IMR-90 (cell line): ENCODE measurements around the gene SCCPDH. TPM values are rescaled to one million over a fixed set of nuclear protein-coding genes. Genes with fewer than 3 reads are reported as not detected.
A peak's percentile ranks its signal among the peaks of the same experiment; 100 is the strongest.

Source experiments
- ATAC-seq: fragments of 200-7000 bp; cut with Tn5 transposase; 2 replicates; pipeline ENCODE4 v1.9.1; 2020; ENCODE audit warnings: low read depth, mild to moderate bottlenecking, moderate library complexity
- BruUV-seq: library from RNA; stranded (reverse); fragments of 400-500 nt; replicated peaks from 2 replicates; lab custom pipeline; 2021; lab: Mats Ljungman, UMichigan
- CTCF ChIA-PET: fragments of 300-600 bp; formaldehyde crosslinking; extraction: SDS; loops from one replicate; lab custom pipeline; 2021; ENCODE audit warnings: antibody characterized with exemption; lab: Yijun Ruan, JAX
- POLR2A ChIA-PET: fragments of 300-600 bp; sonication (Branson Sonifier 250); formaldehyde crosslinking; loops from one replicate; lab custom pipeline; 2022; ENCODE audit warnings: antibody characterized with exemption; ENCODE audit not compliant: unreplicated experiment; lab: Charles Lee
- DNase-seq: peaks from one replicate; pipeline ENCODE4 v3.0.0; 2013
- H2AFZ ChIP-seq: replicated peaks from 2 replicates; pipeline ENCODE3; 2013; ENCODE audit warnings: low read length, mild to moderate bottlenecking; ENCODE audit not compliant: poor library complexity
- H2AK5ac ChIP-seq: 2 replicates; pipeline ENCODE4 v1.6.1; 2013; ENCODE audit warnings: low read depth, low read length, inconsistent platforms
- H2AK9ac ChIP-seq: replicated peaks from 2 replicates; pipeline ENCODE3; 2013; ENCODE audit warnings: mild to moderate bottlenecking, low read depth, low read length, moderate library complexity; ENCODE audit not compliant: poor library complexity
- H2BK120ac ChIP-seq: 2 replicates; pipeline ENCODE4 v1.6.1; 2013; ENCODE audit warnings: low read depth, low read length, inconsistent platforms
- H2BK15ac ChIP-seq: 3 replicates; pipeline ENCODE4 v1.6.1; 2013; ENCODE audit warnings: low read depth, low read length, inconsistent platforms
- H2BK20ac ChIP-seq: 2 replicates; pipeline ENCODE4 v1.6.1; 2013; ENCODE audit warnings: low read depth, mild to moderate bottlenecking, inconsistent platforms, low read length, moderate library complexity
- H2BK5ac ChIP-seq: 2 replicates; pipeline ENCODE4 v1.6.1; 2013; ENCODE audit warnings: mild to moderate bottlenecking, low read depth, low read length, inconsistent platforms; ENCODE audit not compliant: poor library complexity, severe bottlenecking
- H3K14ac ChIP-seq: replicated peaks from 2 replicates; pipeline ENCODE4 v1.6.1; 2013; ENCODE audit warnings: low read depth, low read length, inconsistent platforms
- H3K18ac ChIP-seq: 2 replicates; pipeline ENCODE4 v1.6.1; 2013; ENCODE audit warnings: low read depth, low read length, control low read depth
- H3K23ac ChIP-seq: 2 replicates; pipeline ENCODE4 v1.6.1; 2013; ENCODE audit warnings: low read depth, low read length, inconsistent platforms
- H3K27ac ChIP-seq: 2 replicates; pipeline ENCODE4 v1.5.1; 2013; ENCODE audit warnings: mild to moderate bottlenecking, control low read depth, low read length; ENCODE audit not compliant: insufficient read depth
- H3K27me3 ChIP-seq: 2 replicates; pipeline ENCODE4 v1.6.1; 2013; ENCODE audit warnings: low read length; ENCODE audit not compliant: control insufficient read depth, insufficient read depth
- H3K36me3 ChIP-seq: 2 replicates; pipeline ENCODE4 v1.6.1; 2013; ENCODE audit warnings: low read length, mixed read lengths; ENCODE audit not compliant: control insufficient read depth, insufficient read depth
- H3K4ac ChIP-seq: 2 replicates; pipeline ENCODE4 v1.6.1; 2013; ENCODE audit warnings: low read depth, low read length, inconsistent platforms
- H3K4me1 ChIP-seq: 2 replicates; pipeline ENCODE4 v1.6.1; 2013; ENCODE audit warnings: low read length, mixed read lengths; ENCODE audit not compliant: control insufficient read depth, insufficient read depth
- H3K4me2 ChIP-seq: 2 replicates; pipeline ENCODE4 v1.6.1; 2013; ENCODE audit warnings: low read depth, mild to moderate bottlenecking, control low read depth, low read length, moderate library complexity
- H3K4me3 ChIP-seq: 2 replicates; pipeline ENCODE4 v1.5.1; 2013; ENCODE audit warnings: low read depth, mild to moderate bottlenecking, control low read depth, low read length, moderate library complexity; ENCODE audit not compliant: insufficient read depth
- H3K56ac ChIP-seq: 2 replicates; pipeline ENCODE4 v1.6.1; 2013; ENCODE audit warnings: low read length, inconsistent platforms; ENCODE audit not compliant: insufficient read depth; ENCODE audit errors: extremely low read depth
- H3K79me1 ChIP-seq, 2 experiments: 2 replicates each; pipeline ENCODE4 v1.6.1; 2013; ENCODE audit warnings: low read length in 2 of 2, inconsistent platforms in 1 of 2, low read depth in 1 of 2
- H3K9ac ChIP-seq: 2 replicates; pipeline ENCODE4 v1.6.1; 2013; ENCODE audit warnings: low read depth, low read length, control low read depth
- H3K9me1 ChIP-seq: 2 replicates; pipeline ENCODE4 v1.6.1; 2013; ENCODE audit warnings: low read length, inconsistent platforms; ENCODE audit not compliant: insufficient read depth
- H3K9me3 ChIP-seq: 2 replicates; pipeline ENCODE4 v1.6.1; 2013; ENCODE audit warnings: low read length; ENCODE audit not compliant: control insufficient read depth, insufficient read depth
- H4K20me1 ChIP-seq: 2 replicates; pipeline ENCODE4 v1.6.1; 2013; ENCODE audit warnings: low read length, inconsistent platforms; ENCODE audit not compliant: insufficient read depth
- H4K5ac ChIP-seq: 2 replicates; pipeline ENCODE4 v1.6.1; 2013; ENCODE audit warnings: mild to moderate bottlenecking, low read depth, low read length, control low read depth
- H4K8ac ChIP-seq, 2 experiments: 2 replicates each; pipeline ENCODE4 v1.6.1; 2013; ENCODE audit warnings: low read depth in 2 of 2, low read length in 2 of 2, control low read depth in 1 of 2, inconsistent platforms in 1 of 2
- H4K91ac ChIP-seq: 2 replicates; pipeline ENCODE4 v1.6.1; 2013; ENCODE audit warnings: low read depth, low read length, inconsistent platforms; ENCODE audit not compliant: insufficient read depth
- BHLHE40 ChIP-seq: fragments of 150-350 bp; IDR thresholded peaks from 2 replicates; pipeline ENCODE4 v1.6.1; 2016; ENCODE audit warnings: mild to moderate bottlenecking, low read depth, low read length
- CEBPB ChIP-seq: IDR thresholded peaks from 2 replicates; pipeline ENCODE4 v1.6.1; 2012; ENCODE audit warnings: low read depth, low read length, improper control_type of control experiment
- CHD1 ChIP-seq: IDR thresholded peaks from 2 replicates; pipeline ENCODE4 v1.6.1; 2012; ENCODE audit warnings: low read depth, low read length, improper control_type of control experiment
- FOS ChIP-seq: fragments of 150-350 bp; IDR thresholded peaks from 2 replicates; pipeline ENCODE4 v1.6.1; 2016; ENCODE audit warnings: low read depth, low read length
- MAFK ChIP-seq: IDR thresholded peaks from 2 replicates; pipeline ENCODE4 v1.6.1; 2012; ENCODE audit warnings: low read depth, low read length, improper control_type of control experiment
- MAZ ChIP-seq: IDR thresholded peaks from 2 replicates; pipeline ENCODE4 v1.6.1; 2012; ENCODE audit warnings: low read depth, mild to moderate bottlenecking, low read length, improper control_type of control experiment, moderate library complexity, borderline replicate concordance
- MXI1 ChIP-seq: IDR thresholded peaks from 2 replicates; pipeline ENCODE4 v1.6.1; 2012; ENCODE audit warnings: low read depth, mild to moderate bottlenecking, low read length, moderate library complexity, borderline replicate concordance
- NFE2L2 ChIP-seq: fragments of 150-350 bp; IDR thresholded peaks from 2 replicates; pipeline ENCODE4 v1.6.1; 2016; ENCODE audit warnings: low read depth, mild to moderate bottlenecking, low read length
- POLR2A ChIP-seq: IDR thresholded peaks from 2 replicates; pipeline ENCODE4 v1.6.1; 2012; ENCODE audit warnings: mild to moderate bottlenecking, low read depth, low read length
- RAD21 ChIP-seq: IDR thresholded peaks from 2 replicates; pipeline ENCODE4 v1.6.1; 2012; ENCODE audit warnings: low read length, improper control_type of control experiment
- RCOR1 ChIP-seq: IDR thresholded peaks from 2 replicates; pipeline ENCODE4 v1.6.1; 2012; ENCODE audit warnings: mild to moderate bottlenecking, low read length, improper control_type of control experiment; ENCODE audit not compliant: insufficient replicate concordance
- RFX5 ChIP-seq: IDR thresholded peaks from 2 replicates; pipeline ENCODE4 v1.8.0; 2012; ENCODE audit warnings: low read depth, mild to moderate bottlenecking, low read length, moderate library complexity
- SMC3 ChIP-seq: fragments of 150-350 bp; IDR thresholded peaks from 2 replicates; pipeline ENCODE4 v1.6.1; 2016; ENCODE audit warnings: low read depth, mild to moderate bottlenecking, antibody characterized with exemption, low read length, moderate library complexity
- WGBS, 2 experiments: methylation state at CpG; one replicate each; pipeline versions ENCODE4 v1.1.5 to v1.1.7; 2013; ENCODE audit warnings: missing lambda C conversion rate in 2 of 2; ENCODE audit not compliant: insufficient read length in 1 of 2; ENCODE audit errors: extremely low coverage in 2 of 2; 5-methylcytosine and 5-hydroxymethylcytosine counted together
- dilution Hi-C: fragments of 300-500 bp; cut with HindIII; formaldehyde crosslinking; loops from one replicate; pipeline ENCODE4 v1.14.3; 2018; ENCODE audit warnings: low sequenced_read_pairs; ENCODE audit not compliant: unreplicated experiment
- in situ Hi-C: fragments of 300-500 bp; cut with MboI; formaldehyde crosslinking; loops from 3 replicates; pipeline ENCODE4 v1.14.3; 2019; ENCODE audit warnings: low sequenced_read_pairs, inconsistent platforms, mixed read lengths
- intact Hi-C: fragments of 100-400 bp; cut with micrococcal nuclease; formaldehyde crosslinking; loops from 2 replicates; pipeline ENCODE4 v1.10.0; 2022
- polyA plus RNA-seq, 3 experiments: library from polyadenylated mRNA; depleted of rRNA; stranded (reverse); fragments of >200 nt; gene quantifications; 2 replicates each; pipeline ENCODE4 v1.2.3, GENCODE V29; 2012; ENCODE audit warnings: low replicate concordance in 1 of 3
- total RNA-seq: library from RNA; depleted of rRNA; stranded (reverse); fragments of >200 nt; gene quantifications from 2 replicates; pipeline ENCODE4 v1.2.3, GENCODE V29; 2012
- TF ChIP-seq, protein P1 (sequence below): fragments of 150-350 bp; IDR thresholded peaks from 2 replicates; pipeline ENCODE4 v1.6.1; 2017; ENCODE audit warnings: mild to moderate bottlenecking, antibody characterized with exemption, low read length, low read depth
- TF ChIP-seq, protein P2 (sequence below): conservative IDR thresholded peaks from 2 replicates; pipeline ENCODE4 v1.5.1; 2012; ENCODE audit warnings: mild to moderate bottlenecking, low read depth, low read length, improper control_type of control experiment

SCCPDH gene
- total and polyA plus RNA-seq, 2 of the 4 experiments (the other 2 are of a cell fraction) = 26.9 to 37.8 TPM

GRCh38 chr1:246784621-246785493 is 60.6 kb downstream of the SCCPDH start:
- Histone ChIP-seq H3K23ac (no peak overlapping the region), H3K27ac (no peak overlapping the region), H3K56ac (no peak overlapping the region), H3K4me3 (no peak overlapping the region), H3K9me1 (no peaks in the 10 kb centered on the region), H3K14ac (no peak overlapping the region), H2BK20ac (no peak overlapping the region), H3K4me2 (no peak overlapping the region), H3K18ac (no peak overlapping the region), H3K79me1 (no peaks in the 10 kb centered on the region), H2BK120ac (no peak overlapping the region), H3K27me3 (no peaks in the 10 kb centered on the region), H2AK9ac (no peak overlapping the region), H2BK15ac (no peak overlapping the region), H3K4me1 (peaks cover 8% of the 10 kb centered on the region; the same call in 1 of the 2 replicates), H4K8ac (no peak overlapping the region), H4K20me1 (no peaks in the 10 kb centered on the region), H2BK5ac (no peak overlapping the region), H3K9me3 (peaks cover 7% of the 10 kb centered on the region; the same call in 1 of the 2 replicates), H3K4ac (no peak overlapping the region), H2AFZ (no peak overlapping the region), H4K5ac (no peak overlapping the region), H3K9ac (no peak overlapping the region), H3K36me3 (peaks cover 6% of the 10 kb centered on the region), H4K91ac (no peak overlapping the region), H2AK5ac (no peak overlapping the region)
- dilution Hi-C loops = no loop called here
- ATAC-seq (peak; percentile 28; the same call in 1 of the 2 replicates), DNase-seq (peak; percentile 47)
- ChIA-PET POLR2A (no interaction called here), CTCF (no interaction called here)
- in situ Hi-C loops = no loop called here
- intact Hi-C loops = no loop called here
- WGBS, 2 experiments = 91% methylated on average over 5 of the region's 19 CpGs; no CpG with 5 or more reads in 1 of the 2 experiments
- BruUV-seq = no TSS peak
- TF ChIP-seq POLR2A (no peak), CEBPB (no peak), RFX5 (no peak), MXI1 (no peak), MAZ (no peak), RAD21 (no peak), FOS (no peak), BHLHE40 (no peak), NFE2L2 (no peak), MAFK (no peak), RCOR1 (no peak), CHD1 (no peak), SMC3 (no peak)
- TF ChIP-seq, protein P1, sequence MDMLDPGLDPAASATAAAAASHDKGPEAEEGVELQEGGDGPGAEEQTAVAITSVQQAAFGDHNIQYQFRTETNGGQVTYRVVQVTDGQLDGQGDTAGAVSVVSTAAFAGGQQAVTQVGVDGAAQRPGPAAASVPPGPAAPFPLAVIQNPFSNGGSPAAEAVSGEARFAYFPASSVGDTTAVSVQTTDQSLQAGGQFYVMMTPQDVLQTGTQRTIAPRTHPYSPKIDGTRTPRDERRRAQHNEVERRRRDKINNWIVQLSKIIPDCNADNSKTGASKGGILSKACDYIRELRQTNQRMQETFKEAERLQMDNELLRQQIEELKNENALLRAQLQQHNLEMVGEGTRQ = no peak
- TF ChIP-seq, protein P2, sequence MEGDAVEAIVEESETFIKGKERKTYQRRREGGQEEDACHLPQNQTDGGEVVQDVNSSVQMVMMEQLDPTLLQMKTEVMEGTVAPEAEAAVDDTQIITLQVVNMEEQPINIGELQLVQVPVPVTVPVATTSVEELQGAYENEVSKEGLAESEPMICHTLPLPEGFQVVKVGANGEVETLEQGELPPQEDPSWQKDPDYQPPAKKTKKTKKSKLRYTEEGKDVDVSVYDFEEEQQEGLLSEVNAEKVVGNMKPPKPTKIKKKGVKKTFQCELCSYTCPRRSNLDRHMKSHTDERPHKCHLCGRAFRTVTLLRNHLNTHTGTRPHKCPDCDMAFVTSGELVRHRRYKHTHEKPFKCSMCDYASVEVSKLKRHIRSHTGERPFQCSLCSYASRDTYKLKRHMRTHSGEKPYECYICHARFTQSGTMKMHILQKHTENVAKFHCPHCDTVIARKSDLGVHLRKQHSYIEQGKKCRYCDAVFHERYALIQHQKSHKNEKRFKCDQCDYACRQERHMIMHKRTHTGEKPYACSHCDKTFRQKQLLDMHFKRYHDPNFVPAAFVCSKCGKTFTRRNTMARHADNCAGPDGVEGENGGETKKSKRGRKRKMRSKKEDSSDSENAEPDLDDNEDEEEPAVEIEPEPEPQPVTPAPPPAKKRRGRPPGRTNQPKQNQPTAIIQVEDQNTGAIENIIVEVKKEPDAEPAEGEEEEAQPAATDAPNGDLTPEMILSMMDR = no peak
